Measurements from ENCODE around the gene DOHH.

Gene DOHH

GRCh38 chr19:3476830-3477229 is 23.6 kb downstream of the DOHH start:
- no peak for FAIRE-seq

DNA sequence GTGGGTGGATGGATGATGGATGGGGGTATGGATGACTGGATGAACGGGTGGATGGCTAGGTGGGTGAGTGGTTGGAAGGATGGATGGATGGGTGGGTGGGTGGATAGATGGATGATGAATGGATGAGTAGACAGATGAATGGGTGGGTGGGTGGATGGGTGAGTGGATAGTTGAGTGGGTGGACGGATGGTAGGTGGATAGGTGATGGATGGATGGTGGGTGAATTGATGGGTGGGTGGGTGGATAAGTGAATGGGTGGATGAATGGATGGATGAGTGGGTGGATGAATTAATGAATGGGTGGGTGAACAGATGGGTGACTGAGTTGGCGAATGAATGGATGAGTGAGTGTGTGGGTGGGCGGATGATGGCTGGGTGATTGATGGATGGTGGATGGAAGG is 25.0 kb downstream of the DOHH start:
- FAIRE-seq: no peak

- FAIRE-seq: no peak
Observed at GRCh38 chr19:3474614-3475013, 25.9 kb downstream of the DOHH start.

DNA sequence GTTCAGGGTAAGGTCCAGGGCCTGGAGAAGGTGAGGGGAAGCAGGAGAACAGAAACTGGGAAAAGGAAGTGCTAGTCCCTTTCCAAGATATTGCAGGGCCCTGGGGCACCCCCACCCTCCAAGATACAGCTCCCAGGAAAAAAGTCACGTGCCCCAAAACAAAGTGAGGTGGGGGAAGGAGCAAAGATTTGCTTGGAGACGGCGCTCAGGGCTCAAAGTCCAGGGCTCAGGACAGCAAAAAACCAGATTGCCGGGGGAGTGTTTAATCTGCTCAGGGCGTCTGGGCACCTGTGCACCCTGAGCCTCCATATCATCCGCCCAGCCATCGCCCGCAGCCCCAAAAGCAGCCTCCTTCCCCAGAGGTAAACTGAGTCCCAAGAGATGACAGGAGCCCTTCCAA is 26.5 kb downstream of the DOHH start:
- FAIRE-seq: no peak

DNA sequence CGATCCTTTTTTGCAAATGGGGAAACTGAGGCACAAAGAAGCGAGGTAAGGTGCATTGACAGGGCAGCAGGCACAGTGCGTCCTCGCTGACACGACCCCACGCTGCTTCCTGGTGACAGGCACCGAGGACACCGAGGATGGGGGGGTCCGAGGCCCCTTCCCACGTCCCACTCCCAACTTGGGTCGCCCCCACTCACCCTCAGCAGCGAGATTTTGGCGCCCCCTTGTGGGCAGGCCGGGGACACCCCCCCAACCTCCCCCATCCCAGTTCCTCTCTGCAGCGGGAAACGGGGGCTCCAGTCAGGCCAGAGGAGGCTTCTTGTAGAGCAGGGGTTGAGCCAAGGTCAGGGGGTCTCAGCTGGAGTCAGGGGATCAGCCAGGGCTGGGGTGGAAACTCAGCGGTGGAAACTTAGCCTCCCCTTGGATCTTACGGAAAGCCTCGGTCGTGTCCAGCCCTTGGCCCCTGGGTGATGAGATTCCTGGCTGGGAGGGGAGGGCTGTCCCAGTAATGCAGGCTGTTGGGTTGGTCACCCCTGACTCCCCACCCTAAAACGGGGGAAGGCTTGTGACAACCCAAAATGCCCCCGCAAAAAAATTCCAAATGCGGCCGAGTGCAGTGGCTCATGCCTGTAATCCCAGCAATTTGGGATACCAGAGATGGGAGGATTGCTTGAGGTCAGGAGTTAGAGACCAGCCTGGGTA is 28.4 kb downstream of the DOHH start:
- FAIRE-seq: no peak

GRCh38 chr19:3470500-3471128 is 29.9 kb downstream of the DOHH start:
- no peak for FAIRE-seq

DNA sequence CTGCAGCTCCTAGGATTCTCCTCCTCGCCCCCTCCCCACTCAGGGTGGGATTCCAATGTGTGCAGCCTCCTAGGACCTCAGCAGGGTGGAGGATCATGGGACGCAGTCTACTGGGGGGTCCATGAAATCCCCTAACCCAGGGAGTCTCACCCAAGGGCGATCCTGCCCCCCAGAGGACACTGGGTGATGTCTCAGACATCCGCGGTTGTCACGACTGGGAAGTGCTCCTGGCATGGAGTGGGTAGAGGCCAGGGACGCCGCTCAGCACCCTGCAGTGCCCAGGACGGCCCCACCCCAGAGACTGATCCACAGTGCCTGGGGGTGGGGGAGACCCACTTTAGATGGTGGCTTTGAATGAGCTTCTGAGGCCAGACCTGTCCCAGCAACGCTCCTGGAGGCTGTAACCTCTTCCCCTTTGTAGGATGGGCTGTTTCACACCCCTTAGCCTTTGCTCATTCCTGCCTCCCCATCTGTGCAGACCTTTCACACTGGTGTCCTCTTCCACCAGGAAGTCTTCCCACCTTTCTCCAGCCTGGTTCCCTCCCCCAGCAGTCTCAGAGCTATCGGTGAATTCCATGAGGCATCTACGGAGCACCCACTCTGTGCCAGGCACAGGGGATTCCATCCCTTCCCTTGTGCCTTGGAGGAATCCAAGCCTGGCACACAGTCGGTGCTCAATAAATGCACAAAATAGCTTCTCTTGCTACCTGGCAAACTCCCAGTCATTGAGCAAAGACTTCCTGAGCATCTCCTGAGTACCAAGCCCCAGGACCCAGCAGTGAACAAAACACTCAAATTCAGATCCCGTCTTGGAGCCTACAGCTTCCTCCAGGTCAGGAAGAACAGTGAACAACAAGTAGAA is 30.6 kb downstream of the DOHH start:
- no peak for FAIRE-seq

DNA sequence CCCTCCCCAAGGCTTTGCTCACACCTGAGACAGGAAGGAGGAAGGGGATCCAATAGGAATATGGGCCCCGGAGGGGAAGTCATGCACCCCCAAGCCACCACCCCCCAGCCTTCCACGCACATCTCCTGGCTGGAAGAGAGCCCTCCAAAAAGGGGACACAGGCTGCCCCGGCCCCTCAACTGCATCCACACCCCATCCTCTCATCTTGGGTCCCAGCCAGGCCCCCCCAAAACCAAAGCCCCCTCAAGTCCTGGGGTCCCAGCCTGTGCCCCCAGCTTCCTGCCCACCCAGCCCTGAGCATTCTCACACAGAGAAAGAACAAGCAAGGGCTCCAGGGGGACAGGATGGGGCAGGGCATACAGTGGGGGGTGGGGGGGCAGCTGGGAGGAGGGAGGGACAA is 32.3 kb downstream of the DOHH start:
- no peak for FAIRE-seq

GRCh38 chr19:3467437-3468198 is 32.9 kb downstream of the DOHH start:
- no peak for FAIRE-seq

DNA sequence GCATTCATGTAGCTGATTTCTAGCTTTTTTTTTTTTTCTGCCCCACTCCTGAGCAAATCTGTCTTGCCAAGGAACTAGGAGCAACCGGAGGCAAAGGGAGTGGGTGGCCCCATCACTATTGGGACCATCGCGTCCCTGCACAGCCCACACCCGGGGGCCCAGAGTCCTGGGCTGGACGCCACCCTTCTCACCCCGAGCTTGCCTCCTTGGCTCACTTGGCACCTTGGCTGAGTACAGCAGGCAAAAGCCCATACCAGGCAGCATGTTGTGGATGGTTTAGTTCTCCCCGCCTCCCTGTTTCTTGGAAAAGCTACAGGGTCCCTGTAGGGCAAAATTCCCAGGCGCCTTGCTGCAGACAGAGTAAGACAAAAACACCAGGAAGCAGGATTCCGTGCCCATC is 33.8 kb downstream of the DOHH start:
- FAIRE-seq: no peak

DNA sequence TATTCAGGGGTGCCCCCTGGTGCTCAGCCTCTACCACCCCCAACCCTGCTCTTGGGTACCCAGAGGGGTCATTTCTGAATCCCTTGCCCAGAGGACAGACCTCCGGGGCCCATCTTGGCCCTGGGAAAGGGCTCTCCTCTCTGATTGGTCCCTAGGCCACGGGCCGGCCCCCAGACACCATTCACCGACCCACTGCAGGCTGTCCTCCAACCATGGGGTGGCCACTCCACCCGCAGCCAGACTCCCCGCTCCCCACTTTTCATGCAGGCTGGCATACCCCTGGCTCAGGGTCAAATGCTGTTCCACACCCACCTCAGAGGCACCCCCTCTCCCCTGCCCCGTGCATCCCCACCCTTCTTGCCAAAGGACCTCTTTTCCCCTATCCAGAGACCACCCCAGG is 34.9 kb downstream of the DOHH start:
- no peak for FAIRE-seq

- no peak for FAIRE-seq
Observed at GRCh38 chr19:3464587-3465235, 35.8 kb downstream of the DOHH start.

DNA sequence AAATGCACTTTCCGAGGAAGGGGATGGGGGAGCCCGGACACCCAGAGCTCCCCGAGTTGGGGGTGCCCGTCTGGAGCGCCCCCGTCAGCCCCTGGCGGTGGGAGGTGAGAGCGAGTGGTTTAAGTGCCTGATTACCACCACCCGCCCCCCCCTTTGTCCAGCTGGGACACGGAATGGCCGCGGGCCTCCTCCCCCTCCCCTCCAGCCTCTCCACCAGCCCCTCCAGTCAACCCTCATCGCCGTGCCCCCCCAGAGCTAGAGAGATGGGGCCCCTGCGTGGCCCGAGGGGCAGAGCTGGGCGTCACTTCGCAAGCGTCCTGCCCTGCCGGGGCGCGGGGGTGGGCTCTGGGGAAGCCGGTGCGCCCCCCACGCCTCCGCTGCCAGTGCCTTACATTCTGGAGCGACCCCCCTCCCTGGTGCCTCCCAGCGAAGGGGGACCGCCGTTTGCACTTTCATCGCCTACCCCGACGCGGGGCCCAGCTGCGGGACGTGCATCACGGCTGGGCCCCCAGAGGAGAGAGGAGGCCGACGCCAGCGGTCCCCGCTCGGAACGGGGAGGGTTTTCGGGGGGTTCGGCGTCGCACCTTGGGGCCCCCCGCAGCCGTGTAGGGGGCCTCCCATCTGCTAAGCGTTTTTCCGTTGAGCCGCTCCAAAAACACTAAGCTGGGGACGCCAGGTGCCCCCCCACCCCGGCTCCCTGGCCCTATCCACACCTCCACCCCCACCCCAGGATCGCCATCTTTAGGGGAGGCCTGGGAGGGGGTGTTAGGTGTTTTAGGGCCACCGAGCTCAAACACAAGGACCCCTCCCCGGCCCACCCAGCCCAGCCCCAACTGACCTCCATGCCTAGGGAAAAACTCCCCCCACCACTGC is 36.5 kb downstream of the DOHH start:
- no peak for FAIRE-seq

DNA sequence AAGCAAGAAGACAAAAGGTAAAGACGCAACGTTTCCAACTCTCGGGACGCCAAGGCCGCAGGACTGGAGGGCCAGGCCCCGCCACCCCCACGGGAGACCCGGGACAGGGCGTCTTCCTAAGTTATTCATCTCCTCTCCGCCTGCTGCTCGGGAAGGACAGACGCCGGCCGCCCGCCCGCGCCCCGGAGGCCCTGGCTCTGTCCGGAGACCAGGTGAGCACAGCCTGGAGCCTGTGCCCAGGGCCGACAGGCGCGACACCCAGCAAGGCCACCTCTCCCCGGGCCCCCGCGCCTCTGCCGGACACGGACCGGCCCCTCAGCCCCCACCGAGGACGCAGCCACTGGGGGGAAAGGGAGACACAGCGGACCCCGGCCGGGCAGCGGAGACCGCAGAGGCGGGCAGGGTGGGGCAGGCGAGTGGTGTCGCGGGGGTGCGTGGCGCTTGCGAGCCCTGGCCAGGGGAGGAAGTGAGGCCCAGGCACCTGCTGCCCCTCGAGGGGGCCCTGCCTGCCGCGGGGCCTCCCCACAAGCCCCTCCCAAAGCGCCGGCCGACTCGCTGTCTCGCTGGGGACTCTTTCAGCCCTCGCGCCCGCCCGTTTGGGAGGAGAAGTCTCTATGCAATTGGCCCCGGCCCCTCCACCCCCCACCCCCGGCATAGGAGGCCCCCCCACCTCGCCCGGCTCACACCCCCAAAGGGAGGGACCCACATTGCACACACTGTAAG is 37.3 kb downstream of the DOHH start:
- no peak for FAIRE-seq

- FAIRE-seq: no peak
Observed at GRCh38 chr19:3459965-3460582, 40.4 kb downstream of the DOHH start.

DNA sequence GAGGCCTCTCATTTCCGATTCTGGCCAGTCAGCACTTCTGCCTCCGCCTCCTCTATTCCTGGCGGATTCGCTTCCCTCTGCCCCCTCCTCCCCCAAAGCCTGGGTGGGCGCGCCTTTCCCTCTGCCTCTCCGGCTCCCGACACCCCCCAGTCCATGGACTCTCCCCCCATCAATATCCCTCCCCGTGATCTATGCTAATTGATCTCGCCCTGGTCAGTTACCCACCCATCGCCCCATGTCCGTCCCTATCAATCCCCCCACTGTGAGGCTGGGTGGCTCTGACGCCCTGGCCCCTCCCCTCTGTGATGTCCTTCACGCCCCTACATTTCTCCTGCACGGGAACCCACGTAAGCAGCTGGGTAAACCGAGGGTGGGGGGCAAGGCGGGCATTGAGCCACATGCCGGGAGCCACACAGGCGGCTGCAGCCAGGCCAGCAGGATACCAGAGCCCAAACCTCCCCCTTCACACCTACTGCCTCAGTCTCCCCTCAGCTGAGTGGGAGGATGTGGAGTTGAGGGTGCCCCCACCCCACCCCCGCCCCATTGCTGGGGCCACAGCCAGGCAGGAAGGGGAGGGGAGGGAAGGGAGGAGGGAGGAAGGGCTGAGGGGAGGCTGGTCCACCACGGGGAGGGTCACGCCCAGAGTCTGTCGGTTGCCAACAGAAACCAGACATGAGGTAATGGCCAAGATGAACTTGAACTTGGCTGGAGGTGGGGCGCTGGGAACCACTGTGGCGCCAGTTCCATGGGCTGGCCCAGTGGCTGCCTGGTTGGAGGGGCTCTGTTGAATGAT is 41.2 kb downstream of the DOHH start:
- FAIRE-seq: no peak

DNA sequence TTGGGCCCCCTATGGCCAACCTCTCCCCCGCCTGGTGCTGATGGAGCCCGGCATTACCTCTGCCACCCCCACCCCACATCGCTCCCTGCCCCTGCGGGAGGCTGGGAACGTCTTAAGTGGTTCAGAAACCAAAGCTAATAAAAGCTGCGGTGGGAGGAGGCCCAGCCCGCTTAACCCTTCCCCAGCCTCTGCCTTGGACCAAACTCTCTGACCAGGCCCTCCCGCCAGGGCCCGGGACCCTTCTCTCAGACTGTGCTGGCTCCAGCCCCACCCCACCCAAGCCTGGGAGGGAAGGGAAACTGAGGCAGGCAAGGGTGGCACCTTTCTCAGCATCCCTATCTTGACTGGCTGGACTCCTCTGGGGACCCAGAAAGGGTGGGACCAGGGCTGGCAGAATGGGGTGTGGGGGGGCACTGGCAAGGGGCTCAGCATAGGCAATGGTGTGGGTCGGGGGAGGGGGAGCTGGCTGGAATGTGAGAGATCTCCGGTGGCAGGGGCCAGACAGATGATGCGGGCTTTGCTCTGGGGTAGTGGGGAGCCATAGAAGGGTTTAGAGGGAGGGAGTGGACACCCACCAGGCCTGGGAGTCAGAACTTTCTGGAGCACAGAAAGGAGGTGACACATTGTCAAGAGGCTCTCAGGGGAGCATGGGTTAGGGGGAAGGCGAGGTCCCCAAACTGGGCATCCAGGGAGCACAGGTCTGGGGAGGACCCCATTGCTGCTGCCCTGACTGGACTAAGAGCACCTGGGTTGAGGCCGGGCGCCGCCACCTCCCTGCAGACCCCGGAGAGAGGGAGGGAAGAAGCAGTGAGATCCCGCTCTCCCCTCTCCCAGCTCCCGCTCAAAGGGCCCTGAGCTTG is 42.0 kb downstream of the DOHH start:
- no peak for FAIRE-seq

DNA sequence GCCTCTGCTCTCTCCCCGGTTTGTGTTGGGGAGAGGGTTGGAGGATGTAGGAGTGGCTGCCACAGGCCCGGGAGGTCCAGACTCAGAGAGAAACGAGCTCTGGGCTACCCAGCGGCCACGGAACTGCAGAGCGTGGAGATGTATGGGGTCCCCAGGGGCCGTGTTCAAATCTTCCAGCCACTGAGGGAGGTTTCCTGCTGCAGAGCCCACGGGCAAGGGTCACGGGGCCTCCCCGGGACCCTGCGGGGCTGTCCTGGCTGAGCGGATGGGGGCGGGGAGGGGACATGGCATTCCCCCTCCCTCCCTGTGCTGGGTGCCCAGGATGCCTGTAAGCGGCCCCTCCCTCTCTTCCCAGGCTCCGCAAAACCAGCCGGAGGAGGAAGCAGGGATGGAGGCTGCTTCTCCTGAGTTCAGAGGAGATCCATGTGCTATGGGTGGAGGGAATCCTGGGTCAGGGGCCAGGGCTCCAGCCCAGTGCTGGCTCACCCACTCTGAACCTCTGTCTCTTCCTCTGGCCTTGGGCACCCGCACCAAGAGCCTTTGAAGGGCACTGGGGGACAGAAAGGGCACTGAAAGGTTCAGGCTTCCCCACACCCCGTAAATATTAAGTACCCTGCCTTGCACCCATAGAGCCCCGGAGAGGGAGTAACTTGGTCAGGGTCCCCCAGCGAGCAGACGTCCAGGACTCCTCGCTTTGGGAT is 42.8 kb downstream of the DOHH start:
- no peak for FAIRE-seq
